CD4-positive, alpha-beta T cell treated with Interferon alpha-2 for 1 hour (primary cell): Measurements from ENCODE around the gene ST6GAL1.
"Not testable (repeated sequence)": the region's sequence is repeated elsewhere in the genome, so short reads cannot be mapped to it uniquely, and the experiment has no call there.

Source experiments
- DNase-seq, 2 donors: peaks; one replicate each; pipeline ENCODE4 v3.0.0-alpha.2; 2020 to 2022

ST6GAL1 gene

GRCh38 chr3:186946756-186947375 is 16.5 kb downstream of the ST6GAL1 start:
- DNase-seq: no peak

- no peak for DNase-seq
These were observed 19.1 kb downstream of the ST6GAL1 start for GRCh38 chr3:186949281-186949982.

GRCh38 chr3:186950402-186951093 is 20.2 kb downstream of the ST6GAL1 start:
- DNase-seq: no peak

GRCh38 chr3:186951640-186952552 is 21.6 kb downstream of the ST6GAL1 start:
- DNase-seq: no peak

GRCh38 chr3:186953011-186953487 is 22.7 kb downstream of the ST6GAL1 start:
- peak in 1 of 2 donors; percentile 10 for DNase-seq

- peak in 1 of 2 donors; percentile 26 for DNase-seq
These were observed 23.8 kb downstream of the ST6GAL1 start for GRCh38 chr3:186953992-186954699.

- DNase-seq: peak in 1 of 2 donors; percentile 10
These were observed 25.8 kb downstream of the ST6GAL1 start for GRCh38 chr3:186955898-186956696.

- DNase-seq: no peak
These were observed 28.8 kb downstream of the ST6GAL1 start for GRCh38 chr3:186959029-186959624.

GRCh38 chr3:186960347-186960746 is 30.0 kb downstream of the ST6GAL1 start:
- no peak for DNase-seq

GRCh38 chr3:186962445-186962844 is 32.1 kb downstream of the ST6GAL1 start:
- DNase-seq: no peak

- DNase-seq: no peak
These were observed 33.3 kb downstream of the ST6GAL1 start for GRCh38 chr3:186963636-186964035.

GRCh38 chr3:186964071-186964470 is 33.7 kb downstream of the ST6GAL1 start:
- no peak for DNase-seq

GRCh38 chr3:186964616-186965015 is 34.3 kb downstream of the ST6GAL1 start:
- DNase-seq: no peak

GRCh38 chr3:186965141-186965879 is 35.0 kb downstream of the ST6GAL1 start:
- no peak for DNase-seq

- no peak for DNase-seq
These were observed 36.1 kb downstream of the ST6GAL1 start for GRCh38 chr3:186966406-186966805.

GRCh38 chr3:186967236-186967635 is 36.9 kb downstream of the ST6GAL1 start:
- DNase-seq: not testable (repeated sequence)

GRCh38 chr3:186967686-186968085 is 37.4 kb downstream of the ST6GAL1 start:
- DNase-seq: no peak

GRCh38 chr3:186969607-186970006 is 39.3 kb downstream of the ST6GAL1 start:
- no peak for DNase-seq

- DNase-seq: not testable (repeated sequence)
These were observed 40.8 kb downstream of the ST6GAL1 start for GRCh38 chr3:186971106-186971505.

- no peak for DNase-seq
These were observed 41.3 kb downstream of the ST6GAL1 start for GRCh38 chr3:186971578-186971977.
